Dorsolateral prefrontal cortex (tissue), 118 donors: ENCODE results near the gene SH2D5. TPM values are rescaled to one million over a fixed set of nuclear protein-coding genes. Genes with fewer than 3 reads are reported as not detected.

ENCODE experiments used
- total RNA-seq, 120 experiments: library from RNA; stranded (reverse); gene quantifications; one replicate each; pipeline versions ENCODE4 v1.2.3 to v1.2.4, GENCODE V29; 2022

Gene SH2D5
- total RNA-seq, 120 experiments from 2014 or later: 13.1 to 89.0 (median 52.6) TPM

Other genes with a start within 250 kb of the SH2D5 start
- gene CAMK2N1, start 246.5 kb downstream of the SH2D5 start, total RNA-seq: 100 to 1,000 TPM; 248 to 798 (median 441) TPM
- 10 to 100 TPM; 16.4 to 29.4 (median 23.6) TPM for gene MUL1, start 224.6 kb downstream of the SH2D5 start, total RNA-seq
- 10 to 100 TPM in 95 of 120 experiments, 1 to 10 TPM in 25; 6.2 to 32.7 (median 12.3) TPM for gene FAM43B, start 180.1 kb downstream of the SH2D5 start, total RNA-seq
- gene CDA, start 143.6 kb downstream of the SH2D5 start, total RNA-seq: 10 to 100 TPM in 1 of 120 experiments, 1 to 10 TPM in 102, under 1 TPM in 12, not detected in 5; 0.49 to 10.9 (median 2.5) TPM
- 100 to 1,000 TPM; 159 to 357 (median 261) TPM for gene PINK1, start 99.2 kb downstream of the SH2D5 start, total RNA-seq
- gene DDOST, start 71.3 kb downstream of the SH2D5 start, total RNA-seq: 10 to 100 TPM; 45.1 to 81.9 (median 60.6) TPM
- 10 to 100 TPM in 118 of 120 experiments, 1 to 10 TPM in 2; 7.7 to 49.6 (median 27.0) TPM for gene KIF17, start 14.7 kb downstream of the SH2D5 start, total RNA-seq
- gene HP1BP3, start 54.6 kb upstream of the SH2D5 start, total RNA-seq: 100 to 1,000 TPM; 230 to 550 (median 304) TPM